VCaP (cell line): ENCODE results near the gene TMOD2.

ENCODE experiments used
- H3K27ac ChIP-seq: fragments of 450-650 bp; 2 replicates; pipeline ENCODE4 v1.5.1; 2017
- CTCF ChIP-seq: fragments of 450-650 bp; conservative IDR thresholded peaks from 2 replicates; pipeline ENCODE4 v1.5.1; 2017; ENCODE audit warnings: mild to moderate bottlenecking, moderate library complexity

Gene TMOD2

GRCh38 chr15:51759557-51760070 lies 8.2 kb downstream of the TMOD2 start:
- no peak for TF ChIP-seq CTCF

GRCh38 chr15:51760805-51761204 lies 9.4 kb downstream of the TMOD2 start:
- no peak for TF ChIP-seq CTCF
- H3K27ac ChIP-seq, result no peak overlapping the region

More at GRCh38 chr15:51759557-51760070, 8.2 kb downstream of the TMOD2 start:
- H3K27ac ChIP-seq, result peak overlapping the region; percentile 46; the same call in 1 of the 2 replicates

GRCh38 chr15:51765751-51766150 lies 14.4 kb downstream of the TMOD2 start:
- TF ChIP-seq CTCF, result no peak
- H3K27ac ChIP-seq, result no peak overlapping the region

- no peak for TF ChIP-seq CTCF
Measured at GRCh38 chr15:51766341-51766740, 14.9 kb downstream of the TMOD2 start.

GRCh38 chr15:51768018-51768417 lies 16.6 kb downstream of the TMOD2 start:
- no peak for TF ChIP-seq CTCF
- no peak overlapping the region for H3K27ac ChIP-seq

More at GRCh38 chr15:51766341-51766740, 14.9 kb downstream of the TMOD2 start:
- H3K27ac ChIP-seq, result no peak overlapping the region

- TF ChIP-seq CTCF, result no peak
Measured at GRCh38 chr15:51770902-51771301, 19.5 kb downstream of the TMOD2 start.

GRCh38 chr15:51771773-51772172 lies 20.4 kb downstream of the TMOD2 start:
- no peak for TF ChIP-seq CTCF
- H3K27ac ChIP-seq, result no peak overlapping the region

More at GRCh38 chr15:51770902-51771301, 19.5 kb downstream of the TMOD2 start:
- no peak overlapping the region for H3K27ac ChIP-seq
